ENCODE measurements around the gene NAALADL2.

The NAALADL2 gene

GRCh38 chr3:175434561-175434960, 575.4 kb downstream of the NAALADL2 start:
- H3K4me3 ChIP-seq (ENCODE audit: low read length) = no peak overlapping the region
- no peaks in the 10 kb centered on the region for H3K79me2 ChIP-seq (ENCODE audit: low read length)
- H2AFZ ChIP-seq (ENCODE audit: low read depth, low read length) = no peak overlapping the region
- H3K4me1 ChIP-seq (ENCODE audit: low read length) = no peaks in the 10 kb centered on the region
- H3K27me3 ChIP-seq (ENCODE audit: low read depth, low read length) = no peaks in the 10 kb centered on the region
- no peaks in the 10 kb centered on the region for H3K36me3 ChIP-seq (replicated peaks; ENCODE audit: low read depth, low read length)
- no peak overlapping the region for H3K9ac ChIP-seq (ENCODE audit: low read length)
- no peak overlapping the region for H3K27ac ChIP-seq (ENCODE audit: low read length)
- no peaks in the 10 kb centered on the region for H3K9me3 ChIP-seq (ENCODE audit: insufficient read depth, low read length)
- TF ChIP-seq, protein P1, sequence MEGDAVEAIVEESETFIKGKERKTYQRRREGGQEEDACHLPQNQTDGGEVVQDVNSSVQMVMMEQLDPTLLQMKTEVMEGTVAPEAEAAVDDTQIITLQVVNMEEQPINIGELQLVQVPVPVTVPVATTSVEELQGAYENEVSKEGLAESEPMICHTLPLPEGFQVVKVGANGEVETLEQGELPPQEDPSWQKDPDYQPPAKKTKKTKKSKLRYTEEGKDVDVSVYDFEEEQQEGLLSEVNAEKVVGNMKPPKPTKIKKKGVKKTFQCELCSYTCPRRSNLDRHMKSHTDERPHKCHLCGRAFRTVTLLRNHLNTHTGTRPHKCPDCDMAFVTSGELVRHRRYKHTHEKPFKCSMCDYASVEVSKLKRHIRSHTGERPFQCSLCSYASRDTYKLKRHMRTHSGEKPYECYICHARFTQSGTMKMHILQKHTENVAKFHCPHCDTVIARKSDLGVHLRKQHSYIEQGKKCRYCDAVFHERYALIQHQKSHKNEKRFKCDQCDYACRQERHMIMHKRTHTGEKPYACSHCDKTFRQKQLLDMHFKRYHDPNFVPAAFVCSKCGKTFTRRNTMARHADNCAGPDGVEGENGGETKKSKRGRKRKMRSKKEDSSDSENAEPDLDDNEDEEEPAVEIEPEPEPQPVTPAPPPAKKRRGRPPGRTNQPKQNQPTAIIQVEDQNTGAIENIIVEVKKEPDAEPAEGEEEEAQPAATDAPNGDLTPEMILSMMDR (IDR thresholded peaks at IDR 0.05; ENCODE audit: low read depth, low read length) = no peak
- no peak for TF ChIP-seq EZH2phosphoT487 (IDR thresholded peaks at IDR 0.05; ENCODE audit: low read depth)
- no peak overlapping the region for H3K4me2 ChIP-seq (ENCODE audit: low read length)
- H4K20me1 ChIP-seq (ENCODE audit: insufficient read depth, low read length) = no peaks in the 10 kb centered on the region

DNA sequence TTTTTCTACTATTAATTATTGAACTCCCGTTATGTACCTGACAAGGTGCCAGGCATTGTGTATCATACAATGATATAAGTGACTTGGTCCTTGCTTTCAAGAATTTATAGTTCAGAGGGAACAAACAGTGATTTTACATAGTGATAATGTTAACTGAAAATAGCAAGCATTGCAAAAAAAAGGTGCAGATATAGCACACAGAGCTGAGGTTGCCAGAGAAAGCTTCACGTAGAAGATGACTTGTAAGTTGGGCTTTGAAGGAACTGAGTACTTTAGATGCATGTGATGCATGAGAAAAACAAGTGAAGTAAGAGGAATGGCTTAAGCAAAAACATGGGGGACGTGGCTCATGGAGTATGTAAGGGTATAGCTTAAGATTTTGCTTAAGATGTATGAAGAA, 584.5 kb downstream of the NAALADL2 start:
- Histone ChIP-seq H3K9me3 (ENCODE audit: insufficient read depth, low read length) (no peaks in the 10 kb centered on the region), H3K4me3 (ENCODE audit: low read length) (no peak overlapping the region), H3K36me3 (replicated peaks; ENCODE audit: low read depth, low read length) (no peaks in the 10 kb centered on the region), H3K79me2 (ENCODE audit: low read length) (no peaks in the 10 kb centered on the region), H3K9ac (ENCODE audit: low read length) (no peak overlapping the region), H2AFZ (ENCODE audit: low read depth, low read length) (no peak overlapping the region), H4K20me1 (ENCODE audit: insufficient read depth, low read length) (no peaks in the 10 kb centered on the region), H3K27me3 (ENCODE audit: low read depth, low read length) (no peaks in the 10 kb centered on the region), H3K4me2 (ENCODE audit: low read length) (no peak overlapping the region), H3K4me1 (ENCODE audit: low read length) (no peaks in the 10 kb centered on the region), H3K27ac (ENCODE audit: low read length) (no peak overlapping the region)
- no peak for TF ChIP-seq EZH2phosphoT487 (IDR thresholded peaks at IDR 0.05; ENCODE audit: low read depth)
- TF ChIP-seq, protein P1 (IDR thresholded peaks at IDR 0.05; ENCODE audit: low read depth, low read length) = no peak

DNA sequence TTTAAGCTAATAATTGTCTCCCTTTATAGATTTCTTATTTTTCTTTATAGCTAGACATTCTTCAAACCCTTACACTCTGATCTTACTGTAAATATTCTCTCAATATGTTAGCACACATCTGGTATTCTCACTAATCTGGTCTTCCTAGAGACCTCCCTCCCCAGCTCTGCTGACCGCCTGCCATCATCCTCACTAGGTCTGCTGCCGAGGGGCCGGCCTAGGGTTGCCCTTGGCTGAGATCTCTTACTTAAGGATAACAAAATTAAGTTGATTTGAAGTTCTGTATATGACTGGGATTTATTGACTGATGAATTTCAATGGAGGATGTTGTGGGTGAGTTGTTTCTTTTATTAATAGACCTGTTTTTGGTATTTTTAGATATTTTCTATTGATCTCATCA, 586.6 kb downstream of the NAALADL2 start:
- Histone ChIP-seq H3K9ac (ENCODE audit: low read length) (no peak overlapping the region), H4K20me1 (ENCODE audit: insufficient read depth, low read length) (no peaks in the 10 kb centered on the region), H3K79me2 (ENCODE audit: low read length) (no peaks in the 10 kb centered on the region), H3K27me3 (ENCODE audit: low read depth, low read length) (no peaks in the 10 kb centered on the region), H3K27ac (ENCODE audit: low read length) (no peak overlapping the region), H3K9me3 (ENCODE audit: insufficient read depth, low read length) (no peaks in the 10 kb centered on the region), H3K4me3 (ENCODE audit: low read length) (no peak overlapping the region), H3K36me3 (replicated peaks; ENCODE audit: low read depth, low read length) (no peaks in the 10 kb centered on the region), H3K4me1 (ENCODE audit: low read length) (no peaks in the 10 kb centered on the region), H3K4me2 (ENCODE audit: low read length) (no peak overlapping the region), H2AFZ (ENCODE audit: low read depth, low read length) (no peak overlapping the region)
- no peak for TF ChIP-seq EZH2phosphoT487 (IDR thresholded peaks at IDR 0.05; ENCODE audit: low read depth)
- TF ChIP-seq, protein P1 (IDR thresholded peaks at IDR 0.05; ENCODE audit: low read depth, low read length) = no peak

GRCh38 chr3:175447521-175447920, 588.4 kb downstream of the NAALADL2 start:
- Histone ChIP-seq H3K27ac (ENCODE audit: low read length) (no peak overlapping the region), H3K36me3 (replicated peaks; ENCODE audit: low read depth, low read length) (no peaks in the 10 kb centered on the region), H3K4me3 (ENCODE audit: low read length) (no peak overlapping the region), H2AFZ (ENCODE audit: low read depth, low read length) (no peak overlapping the region), H3K4me2 (ENCODE audit: low read length) (no peak overlapping the region), H3K9me3 (ENCODE audit: insufficient read depth, low read length) (no peaks in the 10 kb centered on the region), H3K9ac (ENCODE audit: low read length) (no peak overlapping the region), H3K27me3 (ENCODE audit: low read depth, low read length) (no peaks in the 10 kb centered on the region), H4K20me1 (ENCODE audit: insufficient read depth, low read length) (no peaks in the 10 kb centered on the region), H3K79me2 (ENCODE audit: low read length) (no peaks in the 10 kb centered on the region), H3K4me1 (ENCODE audit: low read length) (no peaks in the 10 kb centered on the region)
- no peak for TF ChIP-seq EZH2phosphoT487 (IDR thresholded peaks at IDR 0.05; ENCODE audit: low read depth)
- TF ChIP-seq, protein P1 (IDR thresholded peaks at IDR 0.05; ENCODE audit: low read depth, low read length) = no peak

All from OCI-LY3 (cell line).